COR-L47 (cell line): ENCODE results near the gene CORO7.

ENCODE experiments used
- DNase-seq: peaks from one replicate; lab custom pipeline; 2025; lab: John Stamatoyannopoulos, UW

The CORO7 gene

DNA sequence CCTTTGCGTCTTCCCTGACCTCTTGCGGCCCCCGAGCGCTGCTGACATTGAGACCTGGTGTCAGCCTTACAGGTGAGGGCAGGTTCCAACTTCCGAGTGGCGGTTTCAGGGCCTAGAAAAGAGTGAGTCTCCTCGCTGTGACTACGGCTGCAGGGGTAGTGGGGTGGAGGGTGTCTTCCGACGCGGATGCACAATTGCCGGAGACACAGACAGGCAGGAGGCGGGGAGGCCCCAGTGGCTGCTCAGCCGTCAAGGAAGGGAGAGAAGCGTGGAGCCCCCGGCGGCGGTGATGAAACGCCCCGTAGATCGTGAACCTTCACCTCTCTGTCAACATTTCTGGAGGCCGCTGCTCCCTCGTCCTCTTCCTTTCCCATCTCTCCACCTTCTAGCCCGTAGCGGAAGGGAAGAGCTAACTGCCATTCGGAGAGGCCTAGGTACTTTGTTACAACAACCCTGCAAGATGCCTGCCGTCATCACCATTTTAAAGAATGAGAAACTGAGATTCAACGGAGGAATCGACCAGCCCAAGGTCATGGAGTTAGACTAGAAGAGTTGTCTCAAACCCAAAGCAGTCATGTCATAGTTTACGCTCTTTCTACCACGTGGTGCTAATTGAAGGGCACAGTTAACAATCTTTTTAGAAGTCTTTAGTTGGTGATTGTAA, 9.8 kb upstream of the CORO7 start:
- no peak for DNase-seq

DNA sequence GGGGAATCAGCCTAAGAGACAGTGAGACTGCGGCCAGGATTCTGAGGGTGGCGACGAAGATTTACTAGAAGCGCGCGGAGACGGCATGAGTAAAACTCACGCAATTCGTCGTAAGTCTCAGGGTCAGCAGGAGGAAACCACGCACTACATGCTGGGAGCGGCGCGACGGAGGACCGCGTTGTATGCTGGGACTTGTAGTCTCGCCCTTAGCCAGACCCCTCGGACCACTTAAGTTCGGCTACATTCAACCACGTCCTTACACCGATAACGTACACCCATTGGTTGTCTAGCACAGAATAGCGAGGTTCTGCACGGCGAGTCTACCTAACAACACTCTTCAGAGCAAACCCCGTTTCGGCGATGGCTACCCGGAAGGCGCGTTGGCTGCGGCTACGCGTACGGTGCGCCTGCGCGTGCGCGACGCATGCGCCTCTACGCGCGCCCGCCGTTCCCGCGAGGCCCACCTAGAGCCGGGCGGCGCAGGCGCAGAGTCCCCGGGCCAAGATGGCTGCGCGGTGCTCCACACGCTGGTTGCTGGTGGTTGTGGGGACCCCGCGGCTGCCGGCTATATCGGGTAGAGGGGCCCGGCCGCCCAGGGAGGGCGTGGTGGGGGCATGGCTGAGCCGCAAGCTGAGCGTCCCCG, 9.1 kb upstream of the CORO7 start, which contains the start of gene DNAJA3:
Gene DNAJA3, plus strand, starts transcription at position 491 of the 643 bp plus-strand sequence. Its CDS starts 14 bp downstream, at position 505.
- DNase-seq = peak; percentile 92

DNA sequence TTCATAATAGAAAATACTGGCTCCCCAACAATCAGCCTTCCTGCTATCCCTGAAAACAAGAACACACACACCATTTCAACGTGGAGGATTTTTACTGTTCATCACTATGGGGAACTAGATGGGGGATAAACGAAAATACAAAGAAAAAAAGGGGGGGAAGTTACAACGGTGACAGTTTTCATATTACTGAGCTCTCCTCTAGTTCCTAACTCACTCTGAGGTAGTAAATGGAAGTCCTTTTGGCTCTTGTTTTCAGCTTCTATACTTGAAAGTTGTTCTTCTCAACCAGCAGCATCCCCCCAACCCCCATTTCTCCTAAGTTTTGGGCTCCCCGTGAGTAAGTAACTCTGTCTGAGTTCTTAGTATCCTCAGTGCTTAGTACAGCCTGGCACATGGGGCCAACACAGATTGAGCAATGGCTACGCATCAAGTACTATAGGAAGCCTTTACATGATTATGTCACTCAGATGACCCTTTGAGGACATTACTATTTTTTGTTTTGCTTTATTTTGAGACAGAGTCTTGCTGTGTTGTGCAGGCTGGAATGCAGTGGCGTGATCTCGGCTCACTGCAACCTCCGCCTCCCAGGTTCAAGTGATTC, 4.2 kb upstream of the CORO7 start:
- DNase-seq = no peak

- DNase-seq = no peak
Observed at GRCh38 chr16:4419402-4419959, 3.1 kb upstream of the CORO7 start.

GRCh38 chr16:4415538-4416199, 727 bp downstream of the CORO7 start:
- no peak for DNase-seq

DNA sequence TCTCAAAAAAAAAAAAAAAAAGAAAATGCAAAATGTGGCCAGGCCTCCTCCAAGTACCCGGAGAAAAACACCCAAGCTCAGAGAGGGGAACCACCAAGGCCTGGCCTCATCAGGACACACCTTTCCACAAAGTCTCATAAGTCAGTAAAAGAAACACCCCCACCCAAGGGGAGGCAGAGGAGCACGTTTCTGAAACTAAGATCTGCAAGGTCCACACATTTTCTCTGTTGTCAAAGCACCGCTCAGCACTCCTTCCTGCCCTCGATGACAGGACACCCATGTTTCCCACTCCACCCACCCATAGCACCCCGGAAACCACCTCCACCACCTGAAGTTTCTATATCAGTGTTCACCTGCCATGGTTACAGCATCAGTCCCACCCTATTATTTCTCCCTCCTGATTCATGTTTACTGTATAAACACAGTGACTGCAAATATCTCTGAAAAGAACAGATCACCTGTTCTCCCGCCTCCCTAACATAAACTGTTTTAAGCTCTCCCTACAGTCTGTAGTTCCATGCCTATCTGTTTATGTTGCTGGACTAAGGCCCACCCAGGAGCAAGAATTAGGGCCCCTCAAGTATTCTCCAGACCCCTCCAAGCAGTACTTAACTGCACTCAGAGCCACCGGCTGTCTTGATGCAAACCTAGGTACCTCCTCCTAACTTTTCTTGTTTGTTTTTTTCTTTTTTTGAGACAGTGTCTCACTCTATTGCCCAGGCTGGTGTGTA, 2.0 kb downstream of the CORO7 start:
- peak; percentile 58 for DNase-seq

DNA sequence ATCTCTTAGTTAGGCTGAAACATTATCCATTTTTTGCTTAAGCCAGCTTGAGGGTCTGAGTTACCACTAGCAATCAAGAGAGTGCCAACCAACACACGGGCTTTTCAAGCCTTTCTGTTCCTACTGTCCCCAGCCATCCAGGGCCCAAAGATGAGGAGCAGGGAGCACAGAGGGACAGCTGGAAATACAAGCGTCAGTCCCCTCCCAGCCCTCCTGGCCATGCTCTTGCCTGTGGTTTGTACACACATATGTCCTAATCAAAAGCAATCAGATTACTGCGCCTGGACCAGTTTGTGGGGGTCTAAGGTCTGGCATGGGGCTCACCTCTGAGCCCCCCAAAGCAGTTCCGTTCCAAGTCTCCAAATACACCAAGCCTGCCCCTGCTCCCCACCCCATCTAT, 3.5 kb downstream of the CORO7 start:
- DNase-seq = no peak

- no peak for DNase-seq
Observed at GRCh38 chr16:4412159-4412558, 4.2 kb downstream of the CORO7 start.

DNA sequence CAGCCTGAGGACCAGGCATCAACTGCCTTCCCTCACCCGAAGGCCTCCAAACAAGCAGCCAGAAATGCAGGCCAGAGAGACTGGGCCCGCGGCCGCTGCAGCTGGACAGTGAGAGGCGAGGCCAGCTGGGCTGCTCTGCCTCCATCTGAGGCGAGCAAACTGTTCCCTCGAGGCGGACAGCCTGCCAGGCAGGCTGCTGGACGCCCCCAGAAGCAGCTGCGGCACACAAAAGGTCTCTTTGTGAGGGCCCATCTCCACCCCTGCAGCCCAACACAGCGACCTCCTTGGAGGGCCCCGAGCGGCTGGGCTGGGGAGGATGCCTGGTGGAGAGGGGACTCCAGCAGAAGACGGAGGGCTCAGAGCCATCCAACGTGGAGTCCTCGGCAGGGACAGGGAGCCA, 4.7 kb downstream of the CORO7 start:
- no peak for DNase-seq

DNA sequence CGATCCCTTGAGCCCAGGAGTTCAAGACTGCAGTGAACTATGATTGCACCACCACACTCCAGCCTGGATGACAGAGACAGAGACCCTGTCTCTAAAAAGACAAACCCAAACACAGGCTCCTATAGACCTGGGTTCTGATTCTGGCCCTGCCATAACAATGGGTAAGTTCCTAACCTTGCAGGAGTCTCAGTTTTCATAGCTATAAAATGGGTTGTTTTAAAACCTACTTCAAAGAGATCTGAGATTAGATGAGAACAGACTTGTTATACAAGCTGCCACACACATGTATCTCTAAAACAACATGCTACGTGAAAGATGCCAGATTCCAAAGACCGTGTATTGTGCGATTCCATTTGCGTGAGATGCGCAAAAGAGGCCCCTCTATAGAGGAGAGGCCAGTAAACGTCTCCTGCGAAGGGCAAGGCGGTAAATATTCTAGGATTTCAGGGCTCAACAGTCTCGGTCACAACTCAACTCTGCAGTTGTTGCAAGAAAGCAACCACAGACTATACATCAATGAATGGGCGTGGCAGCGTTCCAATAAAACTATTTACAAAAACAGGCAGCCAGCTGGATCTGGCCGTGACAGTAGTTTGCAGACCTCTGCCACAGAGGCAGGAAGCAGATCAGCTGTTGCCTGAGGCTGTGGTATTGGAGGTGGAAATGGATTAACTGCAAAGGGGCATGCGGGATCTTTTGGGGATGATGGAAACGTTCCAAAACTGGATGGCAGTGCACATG, 5.9 kb downstream of the CORO7 start:
- DNase-seq = peak; percentile 59

DNA sequence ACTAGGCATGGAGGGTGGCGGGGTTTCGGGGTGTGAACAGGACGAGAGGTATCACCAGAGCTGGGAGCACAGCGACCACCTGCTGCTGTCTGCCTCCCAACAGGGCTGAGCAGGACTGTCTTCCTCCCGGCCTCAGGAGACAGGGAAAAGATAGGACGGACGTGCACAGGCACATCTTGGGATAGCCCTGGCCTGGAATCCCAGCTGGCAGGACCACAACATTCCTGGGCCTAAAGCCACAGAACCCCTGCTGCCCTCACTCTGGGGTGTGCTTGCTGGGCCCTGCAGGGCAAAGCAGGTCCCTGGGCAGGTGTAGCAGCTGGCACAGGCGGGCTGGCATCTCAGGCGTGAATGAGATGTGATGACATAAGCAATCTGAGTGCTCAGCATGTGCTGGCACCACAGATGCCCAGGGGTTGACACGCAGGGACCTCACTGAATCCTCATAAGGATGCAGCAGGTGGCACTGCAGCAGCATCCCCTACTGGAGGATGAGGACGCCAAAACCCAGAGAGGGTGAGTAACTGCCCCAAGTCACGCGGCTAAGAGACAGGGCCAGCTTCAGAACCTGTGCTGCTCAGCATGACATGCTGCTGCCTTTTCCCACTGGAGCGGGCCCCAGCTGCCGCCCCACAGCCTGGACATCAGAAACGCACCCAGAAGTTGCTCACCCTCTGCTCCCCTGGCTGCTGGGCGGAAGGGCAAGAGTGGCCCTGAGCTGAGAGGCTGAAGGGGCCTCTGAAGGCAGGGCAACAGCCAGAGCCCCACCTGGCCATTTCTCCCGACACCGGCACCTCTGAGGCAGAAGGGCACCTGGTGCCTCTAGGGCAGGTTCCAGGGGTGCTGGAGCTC, 7.1 kb downstream of the CORO7 start:
- DNase-seq = no peak

DNA sequence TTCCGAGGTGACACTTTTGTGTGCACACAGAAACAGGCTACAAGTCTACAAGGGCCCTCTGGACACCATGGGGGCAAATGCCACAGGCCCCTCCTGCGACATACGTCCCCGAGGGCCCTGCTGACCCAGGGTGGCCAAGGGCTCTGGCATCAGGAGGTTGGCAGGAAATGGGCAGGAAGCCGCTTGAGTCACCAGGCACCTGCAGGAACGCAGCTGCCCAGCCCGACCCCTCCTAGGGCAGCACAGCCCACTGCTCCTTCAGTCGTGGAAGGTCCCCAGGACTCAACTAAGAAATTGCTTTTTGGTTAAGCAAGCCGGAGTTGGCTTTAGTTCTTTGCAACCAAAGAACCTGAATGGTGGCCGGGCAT, 8.1 kb downstream of the CORO7 start:
- no peak for DNase-seq

DNA sequence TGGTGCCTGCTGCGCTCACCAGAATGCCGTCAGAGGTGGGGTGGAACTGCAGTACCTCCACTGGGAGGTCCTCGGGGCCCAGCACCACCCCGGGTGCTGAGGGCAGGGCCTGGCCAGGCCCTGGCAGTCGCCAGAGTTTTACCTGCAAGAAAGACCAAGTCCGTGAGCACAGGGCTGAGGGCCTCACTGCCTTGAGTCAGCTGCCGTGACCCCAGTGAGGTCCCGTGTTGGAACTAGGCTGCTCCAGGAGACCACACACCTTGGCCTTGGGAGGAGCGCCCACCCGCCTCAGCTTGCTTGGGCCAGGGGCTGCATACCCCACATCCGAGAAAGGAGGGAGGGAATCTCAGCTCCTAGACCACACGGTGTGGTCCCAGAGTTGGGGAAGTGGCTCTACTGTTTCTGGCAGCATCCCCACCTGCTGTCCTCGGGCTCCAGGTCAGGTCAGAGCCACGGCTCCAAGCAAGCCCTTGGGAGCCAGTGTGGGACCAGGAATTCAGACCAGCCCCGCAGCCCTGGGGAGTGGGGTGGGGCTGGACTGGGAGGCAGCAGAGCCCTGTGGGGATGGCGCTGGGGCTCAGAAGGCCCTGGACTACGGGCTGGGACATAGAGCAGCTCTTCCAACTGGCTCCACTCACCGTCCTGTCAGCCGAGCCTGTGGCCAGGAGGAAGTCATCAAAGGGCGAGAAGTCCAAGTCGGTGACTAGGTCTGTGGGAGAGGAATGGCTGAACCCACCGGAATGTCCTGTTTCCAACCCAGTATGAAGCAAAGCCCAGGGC, 8.7 kb downstream of the CORO7 start:
- DNase-seq = no peak

DNA sequence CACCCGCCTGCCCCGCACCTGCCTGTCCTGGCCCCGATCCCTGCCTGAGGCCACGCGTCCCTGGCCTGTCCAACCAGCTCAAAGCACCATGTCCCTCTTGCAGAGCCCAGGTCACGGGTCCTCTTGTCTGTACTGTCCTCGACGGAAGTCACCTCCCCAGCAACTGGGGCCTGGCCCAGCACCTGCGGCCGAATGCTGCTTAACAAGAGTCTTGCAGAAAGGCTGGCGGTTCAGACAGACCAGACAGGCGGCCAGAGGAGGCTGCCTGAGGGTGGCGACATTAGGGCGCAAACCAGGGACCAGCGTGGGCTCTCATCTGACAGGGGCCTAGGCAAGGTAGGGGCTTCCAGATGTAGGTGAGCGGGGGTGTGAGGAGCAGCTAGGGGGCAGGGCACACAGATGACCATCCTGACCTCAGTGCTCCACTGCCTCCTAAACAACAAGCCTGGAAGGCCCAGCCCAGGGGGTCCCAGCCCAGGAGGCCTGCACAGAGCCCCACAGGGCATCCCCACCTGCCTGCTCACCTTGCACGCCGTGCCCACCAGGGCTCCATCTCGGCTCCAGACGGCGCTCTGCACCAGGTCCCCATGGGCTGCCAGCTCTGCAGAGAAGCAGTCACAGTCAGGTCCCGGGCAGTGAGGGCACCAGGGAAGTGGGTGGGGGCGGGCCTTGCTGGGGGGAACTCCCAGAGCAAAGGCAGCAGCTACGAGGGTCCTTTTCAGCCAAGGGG, 11.3 kb downstream of the CORO7 start:
- DNase-seq = no peak

GRCh38 chr16:4404247-4404966, 12.0 kb downstream of the CORO7 start:
- no peak for DNase-seq

- no peak for DNase-seq
Observed at GRCh38 chr16:4403133-4403949, 13.1 kb downstream of the CORO7 start.

- DNase-seq = peak; percentile 59
Observed at GRCh38 chr16:4402439-4403132, 13.8 kb downstream of the CORO7 start.
